Common myeloid progenitor, CD34-positive (primary cell): ENCODE data around the gene PROKR1. TPM values are rescaled to one million over a fixed set of nuclear protein-coding genes. Genes with fewer than 3 reads are reported as not detected.
"Not testable (repeated sequence)": the region's sequence is repeated elsewhere in the genome, so short reads cannot be mapped to it uniquely, and the experiment has no call there.

Experiments
- CTCF ChIA-PET: fragments of 350-600 bp; sonication (Branson Sonifier 250); formaldehyde crosslinking; loops from one replicate; lab custom pipeline; 2021; ENCODE audit warnings: antibody characterized with exemption; lab: Charles Lee
- POLR2A ChIA-PET: fragments of 350-600 bp; sonication (Branson Sonifier 250); formaldehyde crosslinking; loops from one replicate; lab custom pipeline; 2021; ENCODE audit warnings: antibody characterized with exemption; lab: Charles Lee
- DNase-seq, 3 donors: peaks; one replicate each; pipeline versions ENCODE4 v3.0.0 to v3.0.0-alpha.2; 2013
- H3K27ac ChIP-seq, 2 experiments: 1 replicate in 1 of 2; 2 replicates in 1 of 2; pipeline ENCODE4 v1.7.0; 2013; ENCODE audit warnings: inconsistent platforms in 2 of 2, low read length in 2 of 2, mild to moderate bottlenecking in 2 of 2, low read depth in 1 of 2, moderate library complexity in 1 of 2; ENCODE audit not compliant: severe bottlenecking in 2 of 2, insufficient read depth in 1 of 2, poor library complexity in 1 of 2
- H3K27me3 ChIP-seq, 5 experiments: replicated peaks in 2 of 5; 1 replicate in 3 of 5; 2 replicates in 2 of 5; pipeline versions ENCODE4 v1.6.1 to v1.7.0; 2013; ENCODE audit warnings: low read length in 4 of 5, mild to moderate bottlenecking in 2 of 5, moderate library complexity in 2 of 5, inconsistent platforms in 1 of 5; ENCODE audit not compliant: insufficient read depth in 5 of 5, control insufficient read depth in 4 of 5
- H3K36me3 ChIP-seq, 4 experiments: 1 replicate in 2 of 4; 2 replicates in 2 of 4; pipeline versions ENCODE4 v1.6.1 to v1.7.0; 2013; ENCODE audit warnings: low read length in 3 of 4, control low read depth in 1 of 4, mild to moderate bottlenecking in 1 of 4; ENCODE audit not compliant: control insufficient read depth in 4 of 4, insufficient read depth in 4 of 4
- H3K4me1 ChIP-seq, 4 experiments: 1 replicate in 3 of 4; 2 replicates in 1 of 4; pipeline versions ENCODE4 v1.6.1 to v1.7.1; 2013; ENCODE audit warnings: low read length in 3 of 4, mild to moderate bottlenecking in 3 of 4, control low read depth in 1 of 4, inconsistent platforms in 1 of 4, moderate library complexity in 1 of 4; ENCODE audit not compliant: control insufficient read depth in 4 of 4, insufficient read depth in 4 of 4; ENCODE audit errors: control extremely low read depth in 1 of 4
- H3K4me3 ChIP-seq, 7 experiments: 1 replicate in 4 of 7; 2 replicates in 3 of 7; pipeline versions ENCODE4 v1.5.1 to v1.7.0; 2013; ENCODE audit warnings: mild to moderate bottlenecking in 7 of 7, low read length in 6 of 7, moderate library complexity in 6 of 7, inconsistent platforms in 2 of 7, low read depth in 2 of 7, control low read depth in 1 of 7; ENCODE audit not compliant: insufficient read depth in 4 of 7, control insufficient read depth in 1 of 7; ENCODE audit errors: extremely low read depth in 1 of 7
- H3K9me3 ChIP-seq, 5 experiments: 1 replicate in 4 of 5; 2 replicates in 1 of 5; pipeline versions ENCODE4 v1.6.1 to v1.7.1; 2013; ENCODE audit warnings: low read length in 4 of 5, mild to moderate bottlenecking in 2 of 5, inconsistent platforms in 1 of 5, low read depth in 1 of 5, moderate library complexity in 1 of 5; ENCODE audit not compliant: control insufficient read depth in 4 of 5, insufficient read depth in 2 of 5; ENCODE audit errors: control extremely low read depth in 1 of 5
- WGBS: methylation state at CpG from one replicate; pipeline ENCODE4 v1.1.5; 2013; ENCODE audit not compliant: insufficient coverage; 5-methylcytosine and 5-hydroxymethylcytosine counted together
- polyA plus RNA-seq: library from polyadenylated mRNA; unstranded; fragments of 120-200 nt; gene quantifications from one replicate; pipeline ENCODE4 v1.2.1, GENCODE V29; 2013

PROKR1 gene
- 0.04 TPM for polyA plus RNA-seq

DNA sequence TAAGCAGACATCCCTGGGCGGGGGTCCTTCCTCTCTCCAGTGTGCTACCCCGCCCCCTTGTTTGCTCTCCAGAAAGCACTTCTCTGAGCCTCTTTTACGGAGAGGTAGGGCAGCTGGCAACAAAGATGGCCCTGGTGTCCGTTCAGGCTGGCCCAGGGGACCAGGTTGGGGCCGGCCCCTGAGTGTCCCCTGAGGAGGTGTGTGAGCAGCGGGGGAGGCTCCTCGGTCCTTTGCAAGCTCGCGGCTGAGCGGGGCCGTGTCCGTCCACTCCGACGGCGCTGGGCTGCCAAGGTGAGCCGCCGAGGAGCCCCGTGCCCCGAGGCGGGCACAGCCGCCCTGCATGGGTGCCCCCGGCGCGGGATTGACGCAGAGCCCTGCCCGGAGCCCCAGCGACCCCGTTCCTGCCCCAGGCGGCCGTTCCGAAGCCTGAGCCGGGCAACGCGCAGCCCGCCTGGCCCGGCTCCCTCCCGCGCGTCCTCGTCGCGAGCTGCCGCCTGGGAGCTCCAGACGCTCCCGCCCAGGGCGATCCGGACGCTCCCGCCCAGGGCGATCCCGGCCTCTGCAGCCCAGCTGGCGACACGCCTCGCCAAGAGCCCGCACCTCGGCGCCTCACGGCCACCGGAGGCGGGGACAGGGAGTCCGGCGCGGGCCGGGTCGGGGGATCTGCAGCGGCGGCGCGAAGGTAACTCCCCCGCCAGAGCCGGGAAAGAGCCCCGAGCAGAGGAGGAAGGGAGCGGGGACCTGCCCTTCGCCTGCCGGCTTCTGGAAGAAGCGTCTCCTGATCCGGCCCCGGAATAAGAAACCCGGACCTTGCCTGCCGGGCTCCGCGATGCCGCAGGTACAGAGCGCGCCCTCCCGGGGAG, at the start of gene PROKR1:
TSS of gene PROKR1 (plus strand) at position 569 of the 863 bp plus-strand sequence. CDS start 2,243 bp downstream, outside the sequence.
- Histone ChIP-seq H3K27ac (no peak within 1 kb of the TSS), H3K27me3 (peaks cover 8 to 43% (median 25%) of the 10 kb centered on the region in 5 experiments), H3K9me3 (peaks cover 0 to 21% (median 4%) of the 10 kb centered on the region in 5 experiments), H3K4me3 (peak within 1 kb of the TSS; percentile 19 to 72 (median 56)), H3K36me3 (no peaks in the 10 kb centered on the region), H3K4me1 (peaks cover 0 to 17% (median 14%) of the 10 kb centered on the region in 4 experiments)
- DNase-seq, result peak in 1 of 3 donors; percentile 36
- POLR2A ChIA-PET, result no interaction called here
- WGBS, result 3% methylated on average over 83 of the region's 86 CpGs
- CTCF ChIA-PET, result interaction anchor here (1.2 to 3.5 kb wide), 4 partner anchors 10 to 155 kb away, joined by 4 to 14 read pairs (median 4); no protein-coding TSS in a partner anchor

GRCh38 chr2:68594041-68594440, 49.3 kb upstream of the PROKR1 start:
- CTCF ChIA-PET, result interaction anchor here (1.2 to 2.4 kb wide), 4 partner anchors 9 to 130 kb away, joined by 3 to 8 read pairs (median 6); no protein-coding TSS in a partner anchor
- WGBS, result no CpG with 5 or more reads among the region's 1 CpG
- H3K27ac ChIP-seq, result no peak overlapping the region

DNA sequence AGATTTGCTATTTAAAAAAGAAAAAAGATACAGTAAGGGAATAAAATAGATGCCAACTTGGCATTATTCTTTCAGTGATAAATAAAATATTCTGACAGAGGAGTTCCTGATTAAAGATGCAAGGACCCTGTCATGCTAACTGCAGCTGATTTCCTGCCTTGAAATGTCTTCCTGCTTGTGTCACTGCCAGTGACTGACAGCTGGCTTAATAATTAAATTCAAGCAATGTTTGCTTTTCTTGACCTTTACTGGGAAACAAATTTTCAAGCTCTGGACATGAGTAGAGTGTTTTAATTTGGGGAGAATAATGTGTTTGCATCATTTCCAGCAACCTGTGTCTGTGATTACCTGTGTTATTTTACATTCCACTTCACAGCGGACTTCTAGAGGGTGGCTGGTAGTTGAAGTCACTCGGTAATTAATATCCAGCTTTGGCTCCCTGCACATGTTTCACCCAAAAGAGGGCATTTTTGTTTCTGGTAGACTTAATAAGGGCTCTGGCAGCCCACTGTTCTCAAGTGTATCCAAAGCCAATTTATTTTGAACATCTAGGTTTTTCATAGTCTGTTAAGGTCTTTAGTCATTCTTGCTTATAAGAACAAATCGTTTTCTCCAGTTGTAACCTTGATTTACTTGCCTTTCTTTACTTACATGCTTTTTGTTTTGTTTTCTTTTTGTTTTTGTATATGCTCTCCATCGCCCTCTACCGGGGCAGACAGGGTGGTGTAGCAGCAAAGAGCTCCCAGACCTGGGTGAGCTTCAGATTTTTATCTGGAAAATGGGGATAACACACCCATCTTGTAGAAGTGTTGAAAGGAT, 48.5 kb upstream of the PROKR1 start:
- Histone ChIP-seq H3K9me3 (no peaks in the 10 kb centered on the region), H3K4me1 (peaks cover 0 to 13% (median 6%) of the 10 kb centered on the region in 4 experiments), H3K27ac (no peak overlapping the region), H3K4me3 (no peak overlapping the region), H3K27me3 (no peaks in the 10 kb centered on the region), H3K36me3 (no peaks in the 10 kb centered on the region)
- ChIA-PET POLR2A (interaction anchor here (0.6 kb wide), 1 partner anchor 11 kb away, joined by 4 read pairs; no protein-coding TSS in a partner anchor), CTCF (interaction anchor here (0.7 to 3.2 kb wide), 21 partner anchors 10 to 330 kb away, joined by 3 to 25 read pairs (median 3); partner anchors contain the start of genes APLF, FBXO48 and PROKR1)
- peak; percentile 58 to 75 (median 73) for DNase-seq
- 100% methylated on average over 1 of the region's 5 CpGs for WGBS

More at GRCh38 chr2:68594041-68594440, 49.3 kb upstream of the PROKR1 start:
- peaks cover 0 to 13% (median 6%) of the 10 kb centered on the region in 4 experiments for H3K4me1 ChIP-seq
- H3K9me3 ChIP-seq, result no peaks in the 10 kb centered on the region
- H3K4me3 ChIP-seq, result no peak overlapping the region
- H3K36me3 ChIP-seq, result no peaks in the 10 kb centered on the region
- POLR2A ChIA-PET, result no interaction called here
- peak in 2 of 3 donors; percentile 18 to 36 for DNase-seq
- H3K27me3 ChIP-seq, result no peaks in the 10 kb centered on the region

DNA sequence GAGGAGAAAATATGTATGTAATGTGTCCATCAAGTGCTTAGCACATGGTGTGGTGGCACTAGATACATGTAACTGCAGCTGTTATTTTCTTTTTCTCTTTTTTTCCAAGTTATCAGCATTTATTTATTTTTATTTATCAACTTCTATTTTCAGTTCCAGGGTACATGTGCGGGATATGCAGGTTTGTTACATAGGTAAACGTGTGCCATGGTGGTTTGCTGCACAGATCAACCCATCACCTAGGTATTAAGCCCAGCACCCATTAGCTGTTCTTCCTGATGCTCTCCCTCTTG, 47.9 kb upstream of the PROKR1 start:
- POLR2A ChIA-PET, result interaction anchor here (0.6 kb wide), 1 partner anchor 10 kb away, joined by 4 read pairs; no protein-coding TSS in a partner anchor
- H3K36me3 ChIP-seq, H3K27me3 ChIP-seq, H3K9me3 ChIP-seq, H3K4me3 ChIP-seq, DNase-seq, H3K27ac ChIP-seq: not testable (repeated sequence)
- H3K4me1 ChIP-seq, result peaks cover 0 to 13% (median 6%) of the 10 kb centered on the region in 4 experiments
- CTCF ChIA-PET, result interaction anchor here (0.7 to 3.2 kb wide), 22 partner anchors 10 to 156 kb away, joined by 3 to 25 read pairs (median 3); partner anchors contain the start of genes APLF, FBXO48 and PROKR1
- 100% methylated on average over 1 of the region's 2 CpGs for WGBS

GRCh38 chr2:68600495-68600894, 42.9 kb upstream of the PROKR1 start:
- H3K27me3 ChIP-seq, DNase-seq, CTCF ChIA-PET, H3K4me1 ChIP-seq, H3K36me3 ChIP-seq, H3K27ac ChIP-seq, POLR2A ChIA-PET, H3K4me3 ChIP-seq: not testable (repeated sequence)
- H3K9me3 ChIP-seq, result peaks cover 0 to 14% (median 6%) of the 10 kb centered on the region in 5 experiments
- 100% methylated on average over 1 of the region's 3 CpGs for WGBS

DNA sequence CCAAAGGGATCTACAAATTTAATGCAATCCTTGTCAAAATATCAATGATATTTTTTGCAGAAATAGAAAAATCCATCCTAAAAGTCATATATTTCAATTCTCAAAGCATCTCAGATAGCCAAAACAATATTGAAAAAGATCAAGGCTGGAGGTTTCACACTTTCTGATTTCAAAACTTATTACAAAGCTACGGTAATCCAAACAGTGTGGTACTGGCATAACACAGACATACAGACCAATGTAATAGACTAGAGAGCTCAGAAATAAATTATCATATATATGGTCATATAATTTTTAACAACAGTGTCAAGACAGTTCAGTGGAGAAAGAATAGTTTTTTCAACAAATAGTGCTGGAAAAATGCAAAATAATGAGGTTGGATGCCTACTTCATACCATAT, 40.3 kb upstream of the PROKR1 start:
- CTCF ChIA-PET, result interaction anchor here (1.5 kb wide), 1 partner anchor 12 kb away, joined by 4 read pairs; no protein-coding TSS in a partner anchor
- H3K36me3 ChIP-seq, result no peaks in the 10 kb centered on the region
- H3K4me3 ChIP-seq, result no peak overlapping the region
- no CpG with 5 or more reads among the region's 1 CpG for WGBS
- H3K4me1 ChIP-seq, result no peaks in the 10 kb centered on the region
- H3K9me3 ChIP-seq, result peaks cover 0 to 14% (median 7%) of the 10 kb centered on the region in 5 experiments
- POLR2A ChIA-PET, result no interaction called here
- H3K27ac ChIP-seq, result no peak overlapping the region
- no peaks in the 10 kb centered on the region for H3K27me3 ChIP-seq
- DNase-seq, result no peak
